Skeletal muscle tissue (tissue), 1 donor: ENCODE data around the gene UBFD1. TPM values are rescaled to one million over a fixed set of nuclear protein-coding genes. Genes with fewer than 3 reads are reported as not detected.

ENCODE experiments used
- total RNA-seq: library from RNA; depleted of rRNA; stranded (reverse); fragments of >200 nt; gene quantifications from one replicate; pipeline ENCODE4 v1.2.3, GENCODE V29; 2014

UBFD1 gene
- total RNA-seq, 1 donor from 2014 or later = 36.5 TPM

Other genes with a start within 250 kb of the UBFD1 start
- 12.5 TPM for gene COG7, start 104.5 kb upstream of the UBFD1 start, total RNA-seq
- 31.8 TPM for gene GGA2, start 47.2 kb upstream of the UBFD1 start, total RNA-seq
- gene EARS2, start 377 bp upstream of the UBFD1 start, total RNA-seq = 26.1 TPM
- 111 TPM for gene NDUFAB1, start 38.6 kb downstream of the UBFD1 start, total RNA-seq
- 14.1 TPM for gene PALB2, start 83.6 kb downstream of the UBFD1 start, total RNA-seq
- gene DCTN5, start 83.7 kb downstream of the UBFD1 start, total RNA-seq = 25.6 TPM
- gene PLK1, start 121.2 kb downstream of the UBFD1 start, total RNA-seq = 2.6 TPM
- gene ERN2, start 155.5 kb downstream of the UBFD1 start, total RNA-seq = not detected
- not detected for gene CHP2, start 197.3 kb downstream of the UBFD1 start, total RNA-seq